ENCODE results near the gene KIF26A. TPM values are rescaled to one million over a fixed set of nuclear protein-coding genes. Genes with fewer than 3 reads are reported as not detected.

KIF26A gene
- total RNA-seq, 1 donor from 2014 or later, result 1.4 TPM

DNA sequence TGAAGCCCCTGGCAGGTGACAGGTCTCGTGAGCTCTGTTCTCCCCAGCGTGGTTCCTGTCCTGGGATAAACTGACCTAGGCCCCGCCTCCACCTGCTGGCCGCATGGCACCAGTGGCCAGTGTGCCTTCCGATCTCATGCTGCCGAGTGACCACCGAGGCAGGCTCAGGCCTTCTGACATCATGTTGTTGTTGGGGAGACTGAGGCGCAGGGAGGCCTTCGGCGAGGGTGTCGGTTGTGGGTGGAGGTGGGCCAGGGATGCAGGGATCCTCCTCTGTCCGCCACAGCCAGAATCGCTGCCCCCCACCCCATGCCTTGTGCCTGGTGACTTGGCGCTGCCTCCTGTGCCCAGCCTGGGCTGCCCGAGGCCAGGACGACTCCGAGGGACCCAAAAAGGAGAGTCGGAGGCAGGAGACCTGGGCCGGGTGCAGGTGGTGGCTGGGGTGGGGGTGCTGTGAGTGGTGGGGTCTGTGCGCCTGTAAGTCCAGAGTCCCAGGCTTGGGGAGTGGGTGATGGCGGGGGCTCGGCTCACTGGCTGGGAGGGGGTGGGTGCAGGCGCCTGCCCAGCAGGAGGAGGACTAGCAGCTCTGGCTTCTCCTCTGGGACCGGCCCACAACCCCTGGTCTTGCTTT, 28.5 kb upstream of the KIF26A start:
- no peak overlapping the region for H3K27ac ChIP-seq (ENCODE audit: low read depth, low read length)
- no peak for FAIRE-seq
- no peaks in the 10 kb centered on the region for H3K4me1 ChIP-seq (ENCODE audit: insufficient read depth, low read length)
- no peak for DNase-seq (ENCODE audit: low read depth)
- Mint-ChIP-seq H3K4me1 (ENCODE audit: low read depth, unreplicated experiment) (no peaks in the 10 kb centered on the region), H3K36me3 (ENCODE audit: low read depth, unreplicated experiment) (no peaks in the 10 kb centered on the region), H3K9me3 (ENCODE audit: unreplicated experiment) (no peaks in the 10 kb centered on the region), H3K27me3 (ENCODE audit: low read depth, unreplicated experiment) (peaks cover 19% of the 10 kb centered on the region), H3K4me3 (ENCODE audit: unreplicated experiment) (no peak overlapping the region), H3K27ac (ENCODE audit: unreplicated experiment) (no peak overlapping the region)
- H3K9me3 ChIP-seq (ENCODE audit: insufficient read depth, low read depth, low read length), result no peaks in the 10 kb centered on the region
- no peak overlapping the region for H3K4me3 ChIP-seq (ENCODE audit: insufficient read depth, low read depth, low read length)
- TF ChIP-seq, protein P1, sequence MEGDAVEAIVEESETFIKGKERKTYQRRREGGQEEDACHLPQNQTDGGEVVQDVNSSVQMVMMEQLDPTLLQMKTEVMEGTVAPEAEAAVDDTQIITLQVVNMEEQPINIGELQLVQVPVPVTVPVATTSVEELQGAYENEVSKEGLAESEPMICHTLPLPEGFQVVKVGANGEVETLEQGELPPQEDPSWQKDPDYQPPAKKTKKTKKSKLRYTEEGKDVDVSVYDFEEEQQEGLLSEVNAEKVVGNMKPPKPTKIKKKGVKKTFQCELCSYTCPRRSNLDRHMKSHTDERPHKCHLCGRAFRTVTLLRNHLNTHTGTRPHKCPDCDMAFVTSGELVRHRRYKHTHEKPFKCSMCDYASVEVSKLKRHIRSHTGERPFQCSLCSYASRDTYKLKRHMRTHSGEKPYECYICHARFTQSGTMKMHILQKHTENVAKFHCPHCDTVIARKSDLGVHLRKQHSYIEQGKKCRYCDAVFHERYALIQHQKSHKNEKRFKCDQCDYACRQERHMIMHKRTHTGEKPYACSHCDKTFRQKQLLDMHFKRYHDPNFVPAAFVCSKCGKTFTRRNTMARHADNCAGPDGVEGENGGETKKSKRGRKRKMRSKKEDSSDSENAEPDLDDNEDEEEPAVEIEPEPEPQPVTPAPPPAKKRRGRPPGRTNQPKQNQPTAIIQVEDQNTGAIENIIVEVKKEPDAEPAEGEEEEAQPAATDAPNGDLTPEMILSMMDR (IDR thresholded peaks at IDR 0.05; ENCODE audit: insufficient read depth, low read depth, low read length), result no peak
- no peak for TF ChIP-seq EZH2 (IDR thresholded peaks at IDR 0.05; ENCODE audit: insufficient read depth, low read length)
- no peak overlapping the region for H3K9ac ChIP-seq (ENCODE audit: low read length)
- no peak overlapping the region for H2AFZ ChIP-seq (ENCODE audit: low read depth, low read length)
- no peaks in the 10 kb centered on the region for H3K36me3 ChIP-seq (ENCODE audit: insufficient read depth, low read length)
- no peaks in the 10 kb centered on the region for H4K20me1 ChIP-seq (ENCODE audit: insufficient read depth, low read length)
- no peaks in the 10 kb centered on the region for H3K79me2 ChIP-seq (ENCODE audit: insufficient read depth, low read length)
- no peaks in the 10 kb centered on the region for H3K27me3 ChIP-seq (ENCODE audit: insufficient read depth, low read length)
- H3K4me2 ChIP-seq (ENCODE audit: low read length), result no peak overlapping the region

DNA sequence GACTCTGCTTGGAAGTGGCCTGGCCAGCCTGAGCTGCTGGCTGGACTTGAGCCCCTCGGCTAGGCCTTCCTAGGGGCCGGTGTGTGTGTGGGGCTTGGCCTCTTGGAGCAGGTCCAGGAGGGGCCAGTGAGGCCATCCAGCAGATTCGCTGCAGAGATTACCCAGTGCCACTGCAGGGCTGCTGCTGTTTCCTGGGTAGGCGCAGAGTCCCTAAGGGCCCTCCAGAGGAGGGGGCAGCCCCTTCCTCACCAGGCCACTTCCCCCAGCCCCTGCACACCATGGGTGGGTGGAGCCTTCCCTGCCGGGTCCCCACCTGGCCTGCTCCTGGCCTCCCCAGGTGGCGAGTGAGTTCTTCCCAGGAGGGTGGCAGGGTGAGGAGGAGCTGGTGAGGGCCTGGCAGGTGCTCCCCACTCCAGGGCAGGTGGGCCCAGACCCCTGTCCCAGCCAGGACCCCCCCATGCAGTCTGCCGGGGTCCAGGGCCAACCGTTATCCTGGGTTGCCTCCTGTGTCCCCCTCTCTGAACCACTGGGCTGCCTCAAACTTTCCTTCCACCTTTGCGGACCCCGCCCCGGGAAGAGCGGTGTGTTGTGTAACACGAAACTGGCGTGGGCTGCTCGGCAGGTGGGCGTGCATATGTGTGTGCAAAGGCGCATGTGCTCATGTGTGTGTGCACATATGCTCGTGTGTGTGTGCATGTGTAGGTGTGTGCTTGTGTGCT, 27.7 kb upstream of the KIF26A start:
- no peak overlapping the region for H3K4me3 Mint-ChIP-seq (ENCODE audit: unreplicated experiment)
- no peak for FAIRE-seq
- no peaks in the 10 kb centered on the region for H4K20me1 ChIP-seq (ENCODE audit: insufficient read depth, low read length)

More for the DNA sequence above, 27.7 kb upstream of the KIF26A start:
- no peak for DNase-seq (ENCODE audit: low read depth)
- H3K79me2 ChIP-seq (ENCODE audit: insufficient read depth, low read length), result no peaks in the 10 kb centered on the region
- Mint-ChIP-seq H3K36me3 (ENCODE audit: low read depth, unreplicated experiment) (no peaks in the 10 kb centered on the region), H3K9me3 (ENCODE audit: unreplicated experiment) (no peaks in the 10 kb centered on the region), H3K27me3 (ENCODE audit: low read depth, unreplicated experiment) (peaks cover 27% of the 10 kb centered on the region), H3K4me1 (ENCODE audit: low read depth, unreplicated experiment) (no peaks in the 10 kb centered on the region), H3K27ac (ENCODE audit: unreplicated experiment) (no peak overlapping the region)
- no peak overlapping the region for H3K4me2 ChIP-seq (ENCODE audit: low read length)
- H3K4me3 ChIP-seq (ENCODE audit: insufficient read depth, low read depth, low read length), result no peak overlapping the region
- no peaks in the 10 kb centered on the region for H3K27me3 ChIP-seq (ENCODE audit: insufficient read depth, low read length)
- no peak overlapping the region for H3K9ac ChIP-seq (ENCODE audit: low read length)
- H2AFZ ChIP-seq (ENCODE audit: low read depth, low read length), result no peak overlapping the region
- no peaks in the 10 kb centered on the region for H3K9me3 ChIP-seq (ENCODE audit: insufficient read depth, low read depth, low read length)
- no peak overlapping the region for H3K27ac ChIP-seq (ENCODE audit: low read depth, low read length)
- TF ChIP-seq, protein P1 (IDR thresholded peaks at IDR 0.05; ENCODE audit: insufficient read depth, low read depth, low read length), result no peak
- TF ChIP-seq EZH2 (IDR thresholded peaks at IDR 0.05; ENCODE audit: insufficient read depth, low read length), result no peak
- H3K4me1 ChIP-seq (ENCODE audit: insufficient read depth, low read length), result no peaks in the 10 kb centered on the region
- H3K36me3 ChIP-seq (ENCODE audit: insufficient read depth, low read length), result no peaks in the 10 kb centered on the region

Measured in astrocyte (in vitro differentiated cells and primary cell).